SK-N-SH (cell line): ENCODE data around the gene NKD1. TPM values are rescaled to one million over a fixed set of nuclear protein-coding genes. Genes with fewer than 3 reads are reported as not detected.

ENCODE experiments used
- CTCF ChIA-PET: fragments of 300-600, 350-600 bp; formaldehyde crosslinking; extraction: SDS; loops from one replicate; lab custom pipeline; 2021; lab: Yijun Ruan, JAX
- POLR2A ChIA-PET: fragments of 350-600 bp; sonication (Branson Sonifier 250); formaldehyde crosslinking; extraction: SDS; loops from one replicate; lab custom pipeline; 2020; ENCODE audit warnings: antibody characterized with exemption, inconsistent platforms; lab: Yijun Ruan, JAX
- DNase-seq: peaks from one replicate; pipeline ENCODE4 v3.0.0; 2012
- H2AFZ ChIP-seq: fragments of 200-600 bp; sonication (generic); 2 replicates; pipeline ENCODE4 v1.8.1; 2016; ENCODE audit warnings: antibody characterized with exemption, mild to moderate bottlenecking, low read depth
- H3F3A ChIP-seq: fragments of 200-600 bp; sonication (generic); replicated peaks from 2 replicates; pipeline ENCODE3; 2016; ENCODE audit warnings: antibody characterized with exemption, mild to moderate bottlenecking; ENCODE audit not compliant: insufficient read depth
- H3K27ac ChIP-seq, 2 experiments: fragments of 200-500 bp in 1 of 2; fragments of 200-600 bp in 1 of 2; sonication (Bioruptor generic) in 1 of 2; sonication (generic), shearing (Covaris generic) in 1 of 2; 2 replicates each; pipeline versions ENCODE4 v1.5.1 to v1.6.1; 2014 to 2016; ENCODE audit warnings: low read depth in 2 of 2, inconsistent platforms in 1 of 2, low read length in 1 of 2, mild to moderate bottlenecking in 1 of 2, mixed read lengths in 1 of 2
- H3K27me3 ChIP-seq: fragments of 200-600 bp; sonication (generic), shearing (Covaris generic); 2 replicates; pipeline ENCODE4 v1.6.1; 2016; ENCODE audit warnings: mixed run types; ENCODE audit not compliant: insufficient read depth
- H3K36me3 ChIP-seq, 2 experiments: fragments of 200-500 bp in 1 of 2; fragments of 200-600 bp in 1 of 2; sonication (Bioruptor generic) in 1 of 2; sonication (generic) in 1 of 2; replicated peaks in 1 of 2; 2 replicates each; pipeline versions ENCODE3 to v1.5.1; 2014 to 2016; ENCODE audit warnings: low read length in 1 of 2, mild to moderate bottlenecking in 1 of 2; ENCODE audit not compliant: insufficient read depth in 2 of 2, control insufficient read depth in 1 of 2
- H3K4me1 ChIP-seq, 2 experiments: fragments of 200-500 bp in 1 of 2; fragments of 200-600 bp in 1 of 2; sonication (Bioruptor generic) in 1 of 2; sonication (generic), shearing (Covaris generic) in 1 of 2; 2 replicates each; pipeline versions ENCODE4 v1.5.1 to v1.6.1; 2014 to 2016; ENCODE audit warnings: low read depth in 1 of 2, low read length in 1 of 2, mixed run types in 1 of 2; ENCODE audit not compliant: insufficient read depth in 2 of 2, control insufficient read depth in 1 of 2
- H3K4me2 ChIP-seq: fragments of 200-600 bp; sonication (generic), shearing (Covaris generic); 2 replicates; pipeline ENCODE4 v1.6.1; 2017; ENCODE audit warnings: mixed run types
- H3K4me3 ChIP-seq, 2 experiments: fragments of 200-500 bp in 1 of 2; fragments of 200-600 bp in 1 of 2; sonication (Bioruptor generic) in 1 of 2; sonication (generic), shearing (Covaris generic) in 1 of 2; 2 replicates each; pipeline versions ENCODE4 v1.5.1 to v1.8.1; 2014 to 2016; ENCODE audit warnings: low read depth in 2 of 2, inconsistent platforms in 1 of 2, low read length in 1 of 2, mild to moderate bottlenecking in 1 of 2, mixed read lengths in 1 of 2, moderate library complexity in 1 of 2
- H3K79me2 ChIP-seq: fragments of 200-600 bp; sonication (generic); 2 replicates; pipeline ENCODE4 v1.8.1; 2017; ENCODE audit warnings: mild to moderate bottlenecking; ENCODE audit not compliant: insufficient read depth
- H3K9ac ChIP-seq: fragments of 200-600 bp; sonication (generic); 2 replicates; pipeline ENCODE4 v1.6.1; 2017; ENCODE audit warnings: mixed run types
- H3K9me2 ChIP-seq: fragments of 200-600 bp; sonication (generic); 2 replicates; pipeline ENCODE4 v1.6.1; 2017; ENCODE audit warnings: mixed run types
- H3K9me3 ChIP-seq: fragments of 200-600 bp; sonication (generic); 2 replicates; pipeline ENCODE4 v1.6.1; 2017; ENCODE audit warnings: mixed run types, mild to moderate bottlenecking, moderate library complexity
- H4K20me1 ChIP-seq: fragments of 200-600 bp; sonication (generic); 2 replicates; pipeline ENCODE4 v1.6.1; 2017; ENCODE audit warnings: mild to moderate bottlenecking, mixed run types; ENCODE audit not compliant: insufficient read depth
- CHD2 ChIP-seq: fragments of 150-350 bp; IDR thresholded peaks from 2 replicates; pipeline ENCODE4 v1.6.1; 2018; ENCODE audit warnings: low read length; ENCODE audit not compliant: partially characterized antibody
- CTCF ChIP-seq: fragments of 200-600 bp; sonication (generic); IDR thresholded peaks from 2 replicates; pipeline ENCODE4 v1.6.1; 2017; ENCODE audit warnings: antibody characterized with exemption, mild to moderate bottlenecking, moderate library complexity
- EZH2phosphoT487 ChIP-seq: fragments of 200-600 bp; sonication (generic); IDR thresholded peaks from 2 replicates; pipeline ENCODE4 v1.6.1; 2017; ENCODE audit warnings: low read depth, mixed run types, mild to moderate bottlenecking, antibody characterized with exemption, moderate library complexity, borderline replicate concordance
- FOXJ3 ChIP-seq: sonication (generic); formaldehyde crosslinking; IDR thresholded peaks from 2 replicates; pipeline ENCODE4 v1.5.1; 2020; ENCODE audit warnings: mild to moderate bottlenecking, missing genetic modification reagents
- FOXM1 ChIP-seq: IDR thresholded peaks from 2 replicates; pipeline ENCODE4 v1.4.0; 2012; ENCODE audit warnings: low read depth, mild to moderate bottlenecking
- GABPA ChIP-seq: IDR thresholded peaks from 2 replicates; pipeline ENCODE4 v1.4.0; 2012; ENCODE audit warnings: low read depth, mild to moderate bottlenecking
- GATA2 ChIP-seq: sonication (generic); formaldehyde crosslinking; IDR thresholded peaks from 2 replicates; pipeline ENCODE4 v1.5.0; 2020; ENCODE audit warnings: mild to moderate bottlenecking, missing genetic modification reagents
- IRF3 ChIP-seq: fragments of 150-350 bp; IDR thresholded peaks from 2 replicates; pipeline ENCODE4 v1.6.1; 2016; ENCODE audit warnings: mild to moderate bottlenecking, low read depth, low read length
- MAX ChIP-seq: IDR thresholded peaks from 2 replicates; pipeline ENCODE4 v1.4.0; 2012; ENCODE audit warnings: low read depth
- MEF2A ChIP-seq: IDR thresholded peaks from 2 replicates; pipeline ENCODE4 v1.4.0; 2012; ENCODE audit warnings: low read depth, borderline replicate concordance
- NRF1 ChIP-seq: IDR thresholded peaks from 2 replicates; pipeline ENCODE4 v1.6.1; 2012; ENCODE audit warnings: low read depth, mild to moderate bottlenecking, low read length
- RAD21 ChIP-seq: IDR thresholded peaks from 2 replicates; pipeline ENCODE4 v1.6.1; 2012; ENCODE audit warnings: mild to moderate bottlenecking, low read length
- RCOR1 ChIP-seq: fragments of 150-350 bp; IDR thresholded peaks from 2 replicates; pipeline ENCODE4 v1.6.1; 2017; ENCODE audit warnings: antibody characterized with exemption, low read length
- SMC3 ChIP-seq: IDR thresholded peaks from 2 replicates; pipeline ENCODE4 v1.6.1; 2012; ENCODE audit warnings: low read depth, low read length, improper control_type of control experiment
- TAF1 ChIP-seq: IDR thresholded peaks from 2 replicates; pipeline ENCODE4 v1.6.1; 2012; ENCODE audit warnings: low read depth, mild to moderate bottlenecking, low read length, moderate library complexity, borderline replicate concordance
- TEAD4 ChIP-seq: IDR thresholded peaks from 2 replicates; pipeline ENCODE4 v1.4.0; 2012; ENCODE audit warnings: mild to moderate bottlenecking, borderline replicate concordance; ENCODE audit not compliant: insufficient read depth
- USF1 ChIP-seq: IDR thresholded peaks from 2 replicates; pipeline ENCODE4 v1.4.0; 2012; ENCODE audit warnings: low read depth, borderline replicate concordance
- YY1 ChIP-seq: IDR thresholded peaks from 2 replicates; pipeline ENCODE4 v1.4.0; 2012; ENCODE audit warnings: low read depth, mild to moderate bottlenecking
- ZBTB33 ChIP-seq: IDR thresholded peaks from 2 replicates; pipeline ENCODE4 v1.4.0; 2012; ENCODE audit warnings: low read depth, borderline replicate concordance
- WGBS: methylation state at CpG from one replicate; pipeline ENCODE4 v1.1.6; 2017; ENCODE audit warnings: low lambda C conversion rate; 5-methylcytosine and 5-hydroxymethylcytosine counted together
- polyA plus RNA-seq, 3 experiments: library from polyadenylated mRNA; depleted of rRNA; stranded (reverse); fragments of >200 nt; gene quantifications; 2 replicates each; pipeline ENCODE4 v1.2.3, GENCODE V29; 2012

NKD1 gene
- polyA plus RNA-seq, 1 of the 3 experiments (the other 2 are of a cell fraction), result 0.02 TPM

- DNase-seq, result no peak
- H3K36me3 ChIP-seq, result no peaks in the 10 kb centered on the region
- no peaks in the 10 kb centered on the region for H4K20me1 ChIP-seq
- H3F3A ChIP-seq, result no peaks in the 10 kb centered on the region
- no peak overlapping the region for H2AFZ ChIP-seq
- no peaks in the 10 kb centered on the region for H3K27me3 ChIP-seq
- no peaks in the 10 kb centered on the region for H3K9me3 ChIP-seq
- POLR2A ChIA-PET, result no interaction called here
- no peak overlapping the region for H3K4me3 ChIP-seq
- H3K9ac ChIP-seq, result no peak overlapping the region
- no peak overlapping the region for H3K4me2 ChIP-seq
- H3K4me1 ChIP-seq, result peaks cover 0 to 22% of the 10 kb centered on the region in 2 experiments; a peak in 2 of 4 replicates
- H3K9me2 ChIP-seq, result no peaks in the 10 kb centered on the region
- TF ChIP-seq TAF1 (no peak), CHD2 (no peak), RCOR1 (no peak), IRF3 (no peak), USF1 (no peak), FOXM1 (no peak), EZH2phosphoT487 (no peak), GATA2 (no peak), TEAD4 (no peak), CTCF (no peak), ZBTB33 (no peak), FOXJ3 (no peak), NRF1 (no peak), SMC3 (no peak), RAD21 (no peak), YY1 (no peak), MEF2A (no peak), MAX (no peak), GABPA (no peak)
- CTCF ChIA-PET, result interaction anchor here (1.2 to 1.9 kb wide), 3 partner anchors 12 to 258 kb away, joined by 3 to 6 read pairs (median 3); no protein-coding TSS in a partner anchor
- no peaks in the 10 kb centered on the region for H3K79me2 ChIP-seq
- WGBS, result 73% methylated on average over 7 of the region's 7 CpGs
- H3K27ac ChIP-seq, result no peak overlapping the region
These were observed 65.8 kb downstream of the NKD1 start for GRCh38 chr16:50613964-50614474.
